Activated T-cell treated with anti-CD3 and anti-CD28 coated beads for 4 hours (primary cell): Measurements from ENCODE around the gene SRPK3.
A peak's percentile ranks its signal among the peaks of the same experiment; 100 is the strongest.

Source experiments
- DNase-seq: peaks from one replicate; pipeline ENCODE4 v3.0.0-alpha.2; 2020

SRPK3 gene

DNA sequence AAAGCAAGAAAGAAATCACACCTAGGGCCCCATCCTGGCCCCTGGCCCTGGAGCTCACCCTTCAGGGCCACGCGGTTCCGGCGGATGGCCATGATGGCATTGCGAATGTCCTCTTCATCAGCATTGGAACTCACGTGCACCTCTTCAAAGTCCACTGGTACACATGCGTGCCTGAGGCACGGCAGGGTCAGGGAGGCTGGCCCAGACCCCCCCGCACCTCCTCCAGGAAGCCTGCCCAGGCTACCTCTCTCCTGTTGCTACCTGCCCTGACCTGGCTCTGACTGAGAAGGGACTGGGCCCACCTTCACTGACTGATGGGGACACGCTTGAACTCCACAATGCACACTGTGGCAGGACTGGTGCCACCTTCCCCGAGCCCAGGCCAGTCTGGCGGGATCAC is 8.8 kb downstream of the SRPK3 start:
- no peak for DNase-seq

DNA sequence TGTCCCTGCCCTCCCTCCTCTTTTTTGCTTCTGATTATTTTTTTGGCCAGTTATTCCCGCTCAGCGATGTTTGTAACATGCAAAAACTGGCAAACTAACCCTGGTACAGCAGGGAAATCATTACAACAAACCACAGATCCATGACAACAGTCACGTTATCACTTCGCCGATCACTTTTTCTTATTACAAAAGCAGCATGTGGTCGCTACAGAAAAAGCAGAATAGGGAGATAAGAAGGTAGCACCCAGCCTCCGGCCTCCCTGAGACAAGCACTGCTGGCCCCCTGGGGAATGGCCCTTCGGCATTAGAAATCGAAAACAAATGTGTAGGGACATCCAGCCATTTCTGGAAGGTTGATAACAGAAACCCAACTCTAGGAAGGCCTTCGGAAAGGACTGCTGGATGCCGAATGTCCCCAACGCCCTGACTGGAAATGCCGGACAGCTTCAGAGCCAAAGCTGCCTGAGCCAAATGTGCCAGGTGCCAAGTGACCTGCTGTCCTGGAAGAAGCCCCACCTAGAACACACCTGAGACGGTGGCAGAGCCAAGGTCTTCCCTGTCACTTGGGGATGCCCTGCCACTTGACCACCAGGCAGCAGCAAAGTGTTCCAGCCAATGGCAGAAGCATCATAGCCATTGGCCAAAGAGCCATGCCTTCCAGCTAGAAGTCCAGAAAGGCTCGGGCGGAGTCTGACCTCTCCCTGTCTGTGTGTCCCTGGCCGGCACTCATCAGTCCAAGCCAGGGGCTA is 10.4 kb downstream of the SRPK3 start:
- DNase-seq = no peak

DNA sequence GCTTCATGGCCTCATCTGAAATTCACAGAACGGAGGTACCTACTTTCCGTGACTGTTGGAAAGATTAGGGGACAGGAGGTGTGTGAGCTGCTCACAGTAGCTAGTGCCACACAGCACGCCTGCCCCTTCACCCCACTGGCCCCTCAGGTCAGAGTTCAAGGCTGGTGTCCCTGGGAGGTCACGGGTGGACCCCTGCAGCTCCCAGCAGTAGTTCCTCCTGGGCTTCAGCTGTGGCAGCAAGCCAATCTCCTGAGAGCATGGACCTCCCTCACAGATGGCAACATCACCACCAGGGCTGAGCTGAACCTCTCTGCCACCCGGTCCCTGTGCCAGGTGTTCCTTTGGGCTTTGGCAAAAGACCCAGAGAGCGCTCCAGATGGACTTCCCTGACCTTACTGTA is 11.5 kb downstream of the SRPK3 start:
- no peak for DNase-seq

DNA sequence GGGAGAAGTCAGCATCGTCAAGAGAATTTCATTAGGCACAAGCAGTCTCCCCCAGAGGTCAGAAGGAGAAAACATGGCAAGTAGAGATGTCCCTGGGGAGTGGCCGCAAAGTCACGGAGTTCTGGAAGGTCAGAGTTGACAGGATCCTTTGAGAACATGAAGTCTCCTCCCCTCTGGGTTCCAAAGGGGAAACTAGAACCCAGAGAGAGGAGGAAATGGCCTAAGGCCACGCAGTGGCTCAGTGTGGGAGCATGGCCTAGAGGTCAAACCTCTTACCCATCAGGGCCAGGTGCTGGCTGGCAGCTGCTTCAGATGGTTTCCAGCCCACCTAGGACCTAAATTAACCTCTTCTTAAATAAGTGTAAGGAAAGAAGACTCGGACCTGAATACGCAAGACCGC is 12.4 kb downstream of the SRPK3 start:
- DNase-seq = no peak

DNA sequence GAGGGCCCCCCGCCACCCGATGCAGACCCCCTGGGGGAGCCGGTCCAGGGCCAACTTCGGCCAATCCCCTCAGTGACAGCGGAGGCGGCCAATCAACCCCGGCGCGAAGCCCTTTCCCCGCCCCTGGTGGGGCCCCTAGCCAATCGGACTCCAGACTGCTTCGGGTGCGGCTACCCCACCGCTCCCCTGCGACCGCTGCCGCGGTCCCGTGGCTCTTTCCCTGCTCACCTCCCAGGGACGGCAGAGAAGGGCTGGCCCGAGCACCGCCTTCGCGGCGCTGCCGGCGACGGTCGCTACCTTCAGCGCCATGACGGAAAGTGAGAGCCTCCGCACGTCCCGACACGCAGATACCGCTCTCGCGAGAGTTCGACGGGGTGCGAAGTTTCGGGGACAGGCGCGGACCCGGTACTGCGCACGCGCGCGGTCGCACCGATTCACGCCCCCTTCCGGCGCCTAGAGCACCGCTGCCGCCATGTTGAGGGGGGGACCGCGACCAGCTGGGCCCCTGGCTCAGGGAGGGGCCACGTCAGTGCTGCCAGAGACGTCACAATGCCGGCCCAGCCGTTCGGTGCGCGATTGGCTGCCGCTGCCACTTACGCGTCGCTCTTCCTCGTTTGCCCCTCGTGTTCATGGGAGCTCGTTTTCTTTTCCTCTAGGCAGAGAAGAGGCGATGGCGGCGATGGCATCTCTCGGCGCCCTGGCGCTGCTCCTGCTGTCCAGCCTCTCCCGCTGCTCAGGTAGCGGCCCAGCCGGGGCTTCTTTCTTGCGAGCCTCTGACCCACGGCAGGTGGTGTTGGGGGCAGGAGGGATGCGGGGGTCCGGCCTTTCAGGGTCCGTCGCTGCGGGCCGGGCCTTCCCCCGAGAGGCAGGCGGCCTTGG is 13.4 kb downstream of the SRPK3 start, which contains the start of the genes IDH3G and SSR4:
Gene IDH3G, minus strand, starts transcription at position 358 of the 879 bp plus-strand sequence. Its CDS starts 49 bp downstream, at position 309.
Gene SSR4, plus strand, starts transcription at position 651 of the 879 bp plus-strand sequence. Its CDS starts 20 bp downstream, at position 671.
- peak; percentile 88 for DNase-seq

DNA sequence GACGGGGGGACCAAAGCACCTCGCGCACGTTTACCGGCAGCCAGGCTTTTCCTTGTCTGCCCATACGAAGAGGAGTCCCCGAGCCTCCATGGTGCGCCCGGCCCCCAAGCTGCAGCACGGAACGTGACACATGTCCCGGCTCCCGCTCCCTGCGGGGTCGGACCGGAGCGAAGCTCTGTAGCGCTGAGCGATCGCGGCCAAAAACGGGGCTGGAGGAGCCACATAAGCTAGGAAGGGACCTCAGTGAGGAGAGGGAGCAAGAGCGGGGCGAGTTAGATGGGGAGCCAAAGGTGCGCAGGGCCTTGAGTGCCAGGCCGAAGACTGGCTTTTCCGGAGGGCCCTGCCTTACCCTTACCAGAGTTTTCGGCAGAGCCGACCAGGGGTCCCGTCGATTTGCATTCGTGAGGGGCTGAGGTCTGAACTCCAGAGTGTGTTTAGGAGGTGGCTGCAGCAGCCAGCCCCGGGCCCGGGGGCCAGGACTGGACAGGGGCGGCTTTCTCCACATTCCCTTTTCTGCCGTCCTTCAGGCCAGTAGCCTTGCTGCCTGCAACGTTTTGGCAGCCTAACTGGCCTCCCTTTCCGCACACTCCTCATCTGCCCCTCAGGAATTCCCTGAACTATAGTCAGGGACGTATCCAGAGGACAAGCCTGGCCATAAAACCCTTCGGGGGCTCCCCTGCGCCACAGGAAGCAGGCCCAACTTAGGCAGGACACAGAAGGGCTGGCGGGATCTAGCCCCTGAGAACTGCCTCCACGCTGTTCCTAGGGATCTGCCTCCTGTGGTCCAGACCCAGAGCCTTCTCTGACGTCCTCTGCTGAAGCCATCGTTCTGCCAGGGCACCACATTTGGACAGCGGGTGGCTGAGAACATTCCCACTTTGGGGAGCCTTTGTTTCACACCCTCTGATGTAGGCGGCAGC is 14.3 kb downstream of the SRPK3 start:
- DNase-seq = no peak

DNA sequence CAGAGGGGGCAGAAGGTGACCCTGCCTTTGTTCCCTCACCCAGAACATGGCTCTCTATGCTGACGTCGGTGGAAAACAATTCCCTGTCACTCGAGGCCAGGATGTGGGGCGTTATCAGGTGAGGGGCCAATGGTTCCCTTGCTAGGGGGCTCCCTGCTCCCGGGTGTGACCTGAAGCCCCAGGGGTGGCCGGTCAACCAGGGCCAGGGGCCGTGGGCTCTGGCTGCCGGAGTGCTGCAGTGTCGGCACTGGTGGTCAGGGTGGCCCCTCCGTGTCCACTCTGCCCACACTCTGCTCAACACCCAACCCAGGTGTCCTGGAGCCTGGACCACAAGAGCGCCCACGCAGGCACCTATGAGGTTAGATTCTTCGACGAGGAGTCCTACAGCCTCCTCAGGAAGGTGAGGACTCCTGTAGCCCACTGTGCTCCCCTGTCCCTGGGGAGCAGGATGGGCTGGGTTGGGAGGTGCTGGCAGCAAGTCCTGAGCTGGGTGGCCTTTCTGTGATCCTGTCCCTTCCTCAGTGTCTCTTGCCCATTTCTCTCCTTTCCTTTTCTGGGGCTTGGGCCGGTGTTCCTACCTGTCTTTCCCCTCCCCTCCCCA is 16.7 kb downstream of the SRPK3 start:
- DNase-seq = no peak

DNA sequence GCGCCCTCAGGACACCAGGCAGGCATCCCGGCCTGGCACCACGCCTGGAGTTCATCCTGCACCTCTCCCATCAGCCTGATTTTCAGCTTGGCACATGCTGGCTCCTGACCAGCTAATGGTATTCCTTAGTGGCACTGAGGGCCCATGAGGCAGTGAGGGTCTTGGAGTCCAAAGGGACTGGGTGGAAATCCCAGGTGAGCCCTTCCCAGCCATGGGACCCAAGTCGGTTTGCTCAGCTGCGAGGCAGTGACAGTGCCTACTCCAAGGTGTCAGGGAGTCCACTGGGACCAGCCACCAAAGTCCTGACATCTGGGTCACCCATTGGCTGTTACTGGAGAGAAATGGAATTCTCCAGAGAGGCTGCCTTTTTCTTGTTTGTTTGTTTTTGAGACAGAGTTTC is 18.5 kb downstream of the SRPK3 start:
- DNase-seq = no peak

DNA sequence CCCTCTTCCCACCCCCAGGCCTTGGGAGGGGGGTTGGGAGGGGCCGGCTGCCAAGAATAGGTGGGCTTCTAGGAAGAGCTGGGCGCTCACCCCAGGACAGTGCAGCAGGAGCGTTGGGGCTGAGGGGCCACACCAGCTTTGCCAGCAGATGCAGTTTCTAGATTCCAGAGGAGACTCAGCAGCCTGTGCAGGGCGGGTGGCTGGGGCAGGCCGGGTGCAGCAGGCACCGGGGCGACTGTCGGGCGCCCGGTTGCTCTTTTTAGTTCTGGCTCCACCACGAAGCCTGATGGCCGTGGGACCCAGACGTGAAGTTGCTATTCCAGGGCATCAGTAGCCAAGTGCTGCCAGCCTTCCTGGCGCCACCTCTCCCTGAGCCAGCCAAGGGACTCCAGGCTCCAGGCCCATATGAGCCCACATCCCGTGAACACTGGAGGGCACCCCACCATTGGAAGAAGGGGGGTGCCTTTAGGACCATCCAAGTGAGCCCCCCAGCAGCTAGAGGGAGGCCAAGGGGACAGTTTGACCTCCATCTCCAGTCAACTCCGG is 19.4 kb downstream of the SRPK3 start:
- no peak for DNase-seq

DNA sequence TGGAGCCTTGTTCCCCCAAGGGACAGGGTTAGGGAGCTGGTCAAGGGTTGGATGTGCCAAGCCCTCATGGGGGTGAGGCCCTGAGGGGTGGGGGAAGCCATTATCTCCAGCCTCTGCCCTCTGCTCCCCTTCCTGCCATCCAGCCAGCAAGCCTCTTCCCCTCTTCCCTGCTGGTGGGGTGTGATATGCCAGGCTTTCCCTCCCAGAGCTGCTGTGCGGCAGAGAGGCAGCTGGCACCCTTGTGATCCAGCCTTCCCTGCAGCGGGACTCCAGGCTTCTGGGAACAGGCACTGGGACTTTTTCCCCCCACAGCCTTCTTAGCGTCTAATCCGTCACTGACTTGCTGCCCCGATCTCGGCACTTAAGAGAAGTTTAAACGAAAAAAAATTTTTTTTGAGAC is 19.9 kb downstream of the SRPK3 start:
- DNase-seq = no peak

DNA sequence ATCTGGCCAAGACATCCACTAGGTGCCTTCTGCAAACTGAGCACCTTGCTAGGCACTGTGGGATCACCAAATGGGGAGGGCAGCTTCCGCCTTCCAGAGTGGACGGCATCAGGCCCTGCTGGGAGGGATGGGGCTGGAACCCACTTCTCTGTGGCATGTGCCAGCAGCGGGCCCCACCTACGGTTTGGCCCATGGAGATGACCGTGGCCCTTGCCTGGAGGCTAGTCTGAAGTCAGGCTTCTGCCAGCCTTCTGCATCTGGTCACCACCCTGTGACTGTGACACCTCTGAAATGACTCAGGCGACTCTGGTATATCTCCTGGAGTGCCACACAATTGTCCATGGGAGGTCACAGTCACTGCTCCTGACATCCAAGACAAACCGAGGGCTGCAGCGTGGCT is 20.8 kb downstream of the SRPK3 start:
- no peak for DNase-seq

DNA sequence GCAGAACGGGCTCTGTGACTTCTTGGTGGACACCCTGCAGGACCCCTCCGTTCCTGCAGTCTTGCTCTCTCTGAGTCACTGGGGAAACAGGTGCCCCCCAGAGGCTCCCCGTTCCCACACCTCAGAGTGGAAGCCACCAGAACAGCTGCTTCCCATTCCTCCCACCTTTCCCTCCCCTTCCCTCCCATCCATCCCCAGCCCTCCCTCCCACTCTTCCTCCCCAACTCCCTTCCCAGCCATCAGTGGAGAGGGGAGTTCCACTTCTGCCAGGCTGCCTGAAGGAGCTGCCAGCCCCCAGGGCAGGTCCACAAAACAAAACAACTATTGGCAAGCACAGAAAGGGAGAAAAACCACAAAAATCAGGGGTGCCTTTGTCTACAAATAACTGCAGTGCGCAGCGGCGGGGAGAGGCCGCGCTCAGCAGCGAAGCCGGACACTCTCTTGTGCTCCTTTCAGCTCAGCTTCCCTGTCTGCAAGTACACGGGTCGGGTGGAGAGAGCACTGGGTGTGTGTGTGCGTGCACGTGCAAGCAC is 21.7 kb downstream of the SRPK3 start:
- DNase-seq = no peak

DNA sequence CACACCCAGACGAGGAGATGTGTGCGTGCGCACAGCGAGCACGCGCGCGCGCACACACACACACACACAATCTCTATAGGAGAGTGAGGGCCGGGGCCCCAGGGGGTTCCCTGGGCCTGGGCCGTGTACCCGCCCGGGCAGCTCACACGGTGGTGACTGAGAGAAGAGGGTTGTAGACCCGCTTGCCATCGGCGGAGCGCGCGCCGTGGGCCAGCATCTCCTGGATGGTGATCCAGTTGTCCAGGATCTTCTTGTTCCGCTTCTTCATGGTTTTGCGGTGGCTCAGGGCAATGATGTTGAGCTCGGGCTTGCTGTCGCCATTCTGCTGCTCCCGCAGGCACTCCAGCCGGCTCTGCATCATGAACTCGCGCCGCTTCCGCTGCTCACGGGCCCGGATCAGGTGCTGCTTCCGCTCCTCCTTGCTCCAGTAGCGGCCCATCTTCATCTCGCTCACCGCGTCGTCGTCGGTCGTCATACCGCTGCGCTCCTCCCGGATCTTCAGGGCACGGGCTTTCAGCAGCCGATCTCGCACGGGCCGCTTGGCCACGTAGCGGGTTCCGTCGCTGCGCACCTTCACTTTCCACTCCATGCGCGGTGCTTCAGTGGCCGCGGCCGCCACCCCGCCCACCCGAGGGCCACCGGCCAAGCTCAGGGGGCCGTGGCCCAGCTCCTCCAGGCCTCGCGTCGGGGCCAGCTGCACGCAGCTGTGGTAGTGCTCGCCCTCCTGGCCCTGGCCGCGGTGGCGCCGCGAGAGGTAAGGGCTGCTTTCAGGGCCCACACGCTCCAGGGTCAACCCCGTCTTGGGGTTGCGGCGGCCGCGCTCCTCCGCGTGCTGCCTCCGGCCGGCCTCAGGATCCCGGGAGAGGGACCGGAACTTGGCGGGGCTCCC is 22.6 kb downstream of the SRPK3 start:
- no peak for DNase-seq

DNA sequence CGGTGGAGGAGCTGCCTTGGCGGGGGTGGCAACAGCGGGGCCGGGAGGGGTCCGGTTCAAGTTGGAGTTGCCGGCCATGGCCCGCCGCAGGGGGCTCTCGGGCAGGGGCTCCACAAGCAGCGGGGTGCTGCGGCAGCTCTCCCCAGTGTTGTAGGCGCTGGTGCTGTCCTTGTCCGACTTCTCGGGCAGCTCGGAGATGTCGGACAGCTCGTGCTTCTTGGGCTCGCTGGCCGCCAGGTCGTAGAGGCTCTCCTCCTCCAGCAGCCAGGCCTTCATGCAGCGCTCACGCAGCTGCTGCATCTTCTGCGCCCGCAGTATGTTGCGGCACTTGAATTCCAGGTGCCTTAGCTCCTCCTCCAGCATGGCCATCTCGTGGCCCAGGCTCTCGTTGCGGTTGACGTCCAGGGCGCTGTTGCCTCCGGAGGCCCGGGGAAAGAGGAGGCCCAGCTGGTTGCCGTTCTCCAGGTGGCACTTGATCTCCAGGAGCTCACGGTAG is 23.3 kb downstream of the SRPK3 start:
- DNase-seq = no peak

DNA sequence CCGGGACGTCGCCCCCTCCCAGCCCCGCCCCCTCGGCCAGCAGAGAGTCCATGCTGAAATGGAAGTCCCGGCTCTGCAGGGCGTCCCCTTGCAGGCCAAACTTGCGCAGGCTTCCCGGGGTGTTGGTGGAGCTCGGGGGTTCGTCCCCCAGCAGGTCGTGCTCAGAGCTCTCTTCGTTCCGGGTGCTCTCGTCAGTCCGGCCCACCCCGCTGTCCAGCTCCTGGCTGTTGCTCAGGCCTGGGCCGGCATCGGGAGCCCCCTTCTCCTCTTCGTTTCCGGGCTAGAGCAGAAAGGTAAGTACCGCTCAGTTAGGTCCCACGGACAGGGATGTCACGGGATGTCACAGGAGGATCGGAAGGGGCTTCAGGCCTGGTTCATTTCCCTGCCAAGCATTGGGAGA is 23.8 kb downstream of the SRPK3 start:
- DNase-seq = no peak

DNA sequence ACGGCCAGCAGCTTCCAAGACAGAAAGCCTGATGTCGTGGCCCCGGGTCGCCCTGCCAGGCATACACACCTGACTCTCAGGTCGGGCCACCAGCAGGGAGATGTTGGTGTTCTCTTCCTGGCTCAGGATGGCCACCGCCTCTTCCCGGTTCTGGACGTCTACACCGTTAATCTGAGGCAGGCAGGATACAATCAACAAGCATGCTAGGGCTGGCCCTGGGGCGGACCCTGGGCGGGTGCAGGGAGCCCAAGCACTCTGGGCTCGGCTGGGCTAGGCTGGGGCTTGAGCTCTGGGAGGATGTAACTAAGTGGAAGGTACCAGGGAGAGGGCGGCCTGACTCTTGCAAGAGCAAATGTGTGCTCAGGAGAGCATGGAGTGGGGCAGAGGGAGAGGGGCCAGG is 24.6 kb downstream of the SRPK3 start:
- no peak for DNase-seq

DNA sequence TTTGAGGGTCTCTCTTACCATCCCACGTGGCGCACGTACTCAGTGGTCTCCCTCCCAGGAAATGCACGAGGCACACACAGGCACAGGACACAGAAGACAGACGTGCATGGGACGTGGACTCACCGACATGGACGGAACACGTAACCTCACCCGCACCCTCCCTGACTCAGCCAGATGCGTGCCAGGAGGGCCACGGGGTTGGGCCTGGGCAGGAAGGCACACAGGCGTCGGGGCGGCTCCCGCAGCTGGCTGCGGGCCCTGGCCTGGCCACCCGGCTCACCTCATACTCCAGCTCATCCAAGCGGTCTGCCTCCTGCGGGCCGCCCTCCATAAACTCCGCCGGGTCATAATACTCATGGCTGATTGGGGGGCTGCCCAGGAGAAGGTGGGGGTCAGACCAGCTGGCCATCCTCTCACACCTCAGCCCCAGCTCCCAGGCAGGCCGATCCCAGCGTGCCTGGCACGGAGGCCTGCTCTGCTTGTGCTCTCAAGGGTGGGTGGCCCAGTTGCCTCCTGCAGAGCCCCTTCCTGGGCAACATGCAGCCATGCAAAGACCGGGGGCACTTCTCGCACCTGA is 26.2 kb downstream of the SRPK3 start:
- no peak for DNase-seq

DNA sequence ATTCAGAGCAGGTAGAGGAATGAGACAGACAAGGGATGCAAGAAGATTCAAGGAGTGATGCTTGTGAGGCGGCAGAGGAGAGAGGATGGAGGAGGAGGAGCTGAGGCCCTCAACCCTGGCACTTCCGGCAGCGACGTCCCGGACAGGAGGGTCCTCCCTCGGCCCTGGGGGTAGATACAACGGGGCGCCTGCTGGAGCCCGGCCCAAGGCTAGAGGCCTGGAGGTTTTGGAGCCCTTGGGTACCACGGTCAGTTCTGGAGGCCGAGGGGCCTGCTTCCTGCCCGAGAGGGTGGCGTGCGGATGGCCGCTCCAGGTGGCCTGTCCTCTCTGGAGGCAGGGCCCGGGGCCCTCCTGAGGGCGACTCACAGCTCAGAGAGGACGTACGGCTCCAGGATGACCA is 27.1 kb downstream of the SRPK3 start:
- no peak for DNase-seq

DNA sequence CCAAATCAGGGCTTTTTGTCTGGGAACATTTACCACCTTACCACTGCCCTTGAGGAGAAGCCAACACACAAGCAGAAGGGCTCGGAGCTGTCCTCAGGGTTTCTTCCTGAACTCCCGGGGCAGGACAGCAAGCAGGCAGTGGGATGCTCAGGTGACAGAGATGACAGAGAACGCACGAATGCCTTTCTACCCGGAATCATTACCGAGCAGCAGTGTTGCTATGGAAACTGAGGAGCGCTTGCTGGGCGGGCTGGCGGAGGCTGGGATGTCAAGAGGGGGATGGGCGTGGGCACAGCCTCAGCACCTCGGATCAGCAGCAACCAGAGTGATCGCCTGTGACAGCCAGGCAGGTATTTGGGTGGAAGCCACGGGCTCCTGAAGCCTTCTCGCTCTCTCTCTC is 31.4 kb downstream of the SRPK3 start:
- no peak for DNase-seq

DNA sequence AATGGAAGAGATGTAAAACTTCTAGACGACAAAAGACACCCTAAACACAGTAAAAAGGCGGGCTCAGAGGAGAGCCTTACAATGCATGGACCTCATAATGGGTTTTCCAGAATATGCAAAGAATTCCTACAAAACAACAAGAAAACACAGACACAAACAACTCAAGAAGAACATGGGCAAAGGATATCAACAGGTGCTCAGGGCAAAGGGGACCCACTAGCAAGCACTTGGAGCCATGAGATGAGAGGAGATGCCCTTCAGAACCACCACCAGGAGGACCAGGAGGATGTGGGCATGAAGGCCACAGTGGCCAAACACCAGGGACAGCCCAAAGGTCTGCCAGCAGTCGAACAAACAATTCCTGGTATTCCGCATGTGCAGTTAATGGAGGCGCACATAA is 32.3 kb downstream of the SRPK3 start:
- DNase-seq = no peak
